Limb (tissue), 2 donors: ENCODE results near the gene VN1R5.
"Not testable (repeated sequence)": the region's sequence is repeated elsewhere in the genome, so short reads cannot be mapped to it uniquely, and the experiment has no call there.

Source experiments
- DNase-seq, 2 donors: peaks; one replicate each; pipeline ENCODE4 v3.0.0-alpha.2; 2016; ENCODE audit errors: extremely low spot score in 2 of 2

Gene VN1R5

DNA sequence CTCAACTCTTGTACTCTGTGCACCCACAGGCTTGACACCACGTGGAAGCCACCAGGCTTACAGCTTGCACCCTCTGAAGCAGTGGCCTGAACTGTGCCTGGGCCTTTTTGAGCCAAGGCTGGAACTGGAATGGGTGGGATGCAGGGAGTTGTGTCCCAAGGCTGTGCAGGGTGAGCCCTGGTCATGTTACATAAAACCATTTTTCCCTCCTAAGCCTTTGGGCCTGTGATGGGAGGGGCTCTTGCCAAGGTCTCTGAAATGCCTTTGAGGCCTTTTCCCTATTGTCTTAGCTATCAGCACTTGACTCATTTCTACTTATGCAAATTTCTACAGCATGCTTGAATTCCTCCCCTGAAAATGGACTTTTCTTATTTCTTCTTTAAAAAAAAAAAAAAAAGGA lies 14.1 kb downstream of the VN1R5 start:
- no peak for DNase-seq

DNA sequence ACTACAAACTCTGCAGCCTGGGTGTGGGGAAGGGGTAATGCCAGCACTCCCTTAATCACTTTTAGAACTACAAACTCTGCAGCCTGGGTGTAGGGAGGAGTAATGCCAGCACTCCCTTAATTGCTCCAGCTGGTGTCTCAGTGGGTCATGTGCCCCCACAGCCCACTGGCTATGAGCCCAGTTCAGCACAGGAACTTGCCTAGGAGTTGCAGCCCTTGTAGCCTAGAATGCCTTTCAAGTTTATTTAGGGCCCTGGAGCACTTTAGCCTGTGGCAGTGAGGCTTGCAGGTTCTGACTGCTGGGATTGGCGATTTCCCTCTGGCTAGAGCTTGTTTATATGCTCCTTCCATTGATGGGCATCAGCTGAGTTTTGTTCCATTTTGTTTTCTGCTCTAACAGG lies 17.1 kb downstream of the VN1R5 start:
- DNase-seq, result peak in 1 of 2 donors; percentile 3

DNA sequence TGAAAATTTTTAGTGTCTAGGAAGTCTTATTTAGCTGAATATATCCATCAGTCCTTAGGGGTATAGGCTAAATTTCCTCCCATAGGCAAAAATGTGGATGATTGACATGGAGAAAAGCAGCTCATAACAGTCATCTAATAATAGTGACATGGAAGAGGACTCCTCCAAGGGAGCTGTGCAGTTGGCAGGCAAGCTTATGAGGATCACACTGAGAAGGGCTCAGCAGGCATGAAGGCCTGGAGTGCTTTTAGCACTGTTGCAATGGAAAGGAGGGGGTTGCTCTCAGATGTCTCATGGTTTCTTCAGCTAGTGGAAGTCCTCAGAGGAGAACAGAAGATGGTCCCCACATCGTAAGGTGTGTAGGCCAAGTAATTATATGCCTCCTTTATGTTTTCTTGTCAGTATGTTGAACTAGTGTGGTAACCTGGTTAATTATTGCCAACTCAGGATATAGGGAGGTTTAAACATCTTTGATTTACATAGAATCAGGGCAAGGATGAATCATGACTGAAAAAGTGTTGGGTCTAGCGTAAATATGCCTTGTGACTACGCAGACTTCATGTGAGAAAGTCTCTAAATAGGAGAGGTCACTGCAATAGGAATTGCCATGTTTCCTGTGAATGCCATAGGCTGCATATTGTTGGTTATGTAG lies 18.9 kb downstream of the VN1R5 start:
- no peak for DNase-seq

GRCh38 chr1:247277191-247277590 lies 21.3 kb downstream of the VN1R5 start:
- no peak for DNase-seq

GRCh38 chr1:247281001-247281574 lies 25.2 kb downstream of the VN1R5 start:
- no peak for DNase-seq

GRCh38 chr1:247286134-247286670 lies 30.3 kb downstream of the VN1R5 start:
- peak in 1 of 2 donors; percentile 18 for DNase-seq

DNA sequence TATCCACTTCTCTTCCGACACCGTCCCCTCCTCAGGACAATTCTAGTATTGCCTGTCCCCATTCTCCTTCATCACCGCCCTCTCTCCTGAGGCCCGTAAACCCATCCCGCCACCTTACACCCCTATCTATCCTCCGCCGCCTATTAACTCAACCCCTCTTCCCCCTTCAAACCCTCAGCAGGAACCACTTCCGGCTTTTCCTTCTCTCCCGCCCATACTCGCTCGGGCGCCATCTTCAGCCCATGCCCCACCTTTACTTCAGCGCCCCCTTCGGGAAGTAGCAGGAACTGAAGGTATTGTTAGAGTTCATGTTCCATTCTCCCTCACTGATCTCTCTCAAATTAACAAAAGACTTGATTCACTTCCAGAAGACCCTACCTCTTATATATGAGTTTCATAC lies 31.6 kb downstream of the VN1R5 start:
- no peak for DNase-seq

- peak in 1 of 2 donors; percentile 12 for DNase-seq
These were observed 32.5 kb downstream of the VN1R5 start for GRCh38 chr1:247288341-247288740.

- not testable (repeated sequence) for DNase-seq
These were observed 33.5 kb downstream of the VN1R5 start for GRCh38 chr1:247289274-247289892.

DNA sequence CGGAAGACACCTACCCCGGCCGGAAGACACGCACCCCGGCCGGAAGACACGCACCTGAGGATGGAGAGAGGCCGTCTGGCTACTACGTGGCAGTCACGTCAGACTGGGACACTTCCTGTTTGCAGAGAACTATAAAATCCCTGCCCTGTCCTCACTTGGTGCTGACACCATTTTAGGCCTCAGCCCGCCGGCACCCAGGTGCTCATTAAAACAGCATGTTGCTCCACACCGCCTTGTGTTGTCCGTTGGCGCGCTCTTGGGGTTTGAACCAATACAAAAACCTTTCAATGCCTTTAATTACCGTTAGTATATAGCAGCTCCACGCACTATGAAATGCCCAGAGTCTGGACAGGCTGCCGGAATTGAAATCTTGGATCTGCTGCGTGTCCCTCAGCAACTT lies 34.7 kb downstream of the VN1R5 start:
- DNase-seq, result no peak

- no peak for DNase-seq
These were observed 35.3 kb downstream of the VN1R5 start for GRCh38 chr1:247291161-247291560.

DNA sequence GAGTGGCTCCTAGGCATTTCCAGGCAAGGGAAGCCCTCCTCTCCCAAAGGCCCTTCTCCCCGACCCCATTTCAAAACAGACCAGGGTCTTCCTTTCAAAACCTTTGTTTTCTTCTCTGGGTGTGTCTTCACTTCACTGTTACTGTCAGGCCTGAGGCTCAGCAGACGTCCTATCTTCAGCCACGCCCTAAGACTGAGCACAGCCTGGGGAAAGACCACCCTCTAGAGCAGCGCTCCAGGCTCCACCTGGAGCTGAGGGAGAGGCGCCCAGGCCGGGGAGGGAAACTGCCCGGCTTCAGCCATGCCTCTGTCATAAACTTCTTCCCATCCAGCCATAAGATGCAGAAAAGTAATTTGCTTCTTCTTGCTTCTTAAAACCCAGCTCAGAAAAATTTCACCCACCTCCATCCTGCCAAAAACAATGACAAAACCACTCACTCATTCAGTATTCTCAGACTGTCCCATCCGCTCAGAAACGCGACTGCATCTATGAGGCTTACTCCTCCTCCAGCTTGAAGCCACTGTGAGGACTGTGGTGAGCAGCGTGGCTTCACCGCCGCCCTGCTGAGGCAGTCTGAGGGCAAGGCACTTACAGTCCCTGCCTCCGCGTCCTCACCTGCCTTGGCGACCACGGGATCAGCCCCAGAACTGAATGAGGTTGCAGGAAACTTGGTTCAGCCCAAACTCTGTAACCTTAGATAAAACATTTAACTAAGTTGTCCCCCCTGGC lies 36.1 kb downstream of the VN1R5 start:
- DNase-seq, result no peak

- DNase-seq, result no peak
These were observed 37.2 kb downstream of the VN1R5 start for GRCh38 chr1:247293047-247293446.

DNA sequence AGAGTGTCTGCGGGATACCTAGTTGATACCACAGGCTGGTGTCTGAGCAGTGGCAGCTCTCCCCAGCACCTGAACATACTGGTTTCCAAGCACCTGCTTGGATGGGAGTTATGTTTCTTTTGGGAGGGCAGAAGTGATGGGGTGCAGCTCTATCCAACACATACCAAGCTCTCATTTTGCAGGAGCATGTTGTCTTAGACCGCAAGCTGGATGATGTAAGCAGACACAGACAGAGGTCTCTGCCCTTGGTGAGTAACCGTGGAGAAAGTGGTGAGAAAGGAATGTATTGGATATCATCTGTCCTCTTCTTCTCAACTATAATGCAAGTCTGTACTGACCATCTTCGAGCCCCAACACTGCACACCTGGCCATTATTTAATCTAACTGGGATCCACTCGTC lies 38.4 kb downstream of the VN1R5 start:
- DNase-seq, result no peak

DNA sequence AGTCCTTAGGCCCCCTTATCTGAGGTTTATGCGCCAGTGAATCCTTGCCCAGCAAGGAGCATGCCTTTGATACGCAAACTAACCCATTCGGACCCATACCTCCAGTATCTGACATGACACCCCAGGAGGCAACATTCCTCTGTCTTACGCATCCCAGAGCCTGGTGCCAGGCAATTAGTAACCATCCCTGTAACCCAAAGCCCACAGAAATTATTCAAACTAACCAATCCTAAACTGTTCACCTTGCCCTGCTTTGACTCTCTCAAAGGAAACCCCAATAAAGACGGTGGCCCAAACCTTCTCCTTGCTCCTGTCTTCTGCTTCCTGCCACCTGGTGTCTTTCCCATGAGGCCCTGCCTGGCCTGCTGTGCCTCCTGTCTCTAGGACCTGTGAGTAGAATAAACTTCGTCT lies 39.4 kb downstream of the VN1R5 start:
- no peak for DNase-seq

- no peak for DNase-seq
These were observed 39.9 kb downstream of the VN1R5 start for GRCh38 chr1:247295746-247296145.

GRCh38 chr1:247296599-247297180 lies 40.8 kb downstream of the VN1R5 start:
- no peak for DNase-seq

GRCh38 chr1:247297263-247298123 lies 41.6 kb downstream of the VN1R5 start:
- DNase-seq, result no peak

DNA sequence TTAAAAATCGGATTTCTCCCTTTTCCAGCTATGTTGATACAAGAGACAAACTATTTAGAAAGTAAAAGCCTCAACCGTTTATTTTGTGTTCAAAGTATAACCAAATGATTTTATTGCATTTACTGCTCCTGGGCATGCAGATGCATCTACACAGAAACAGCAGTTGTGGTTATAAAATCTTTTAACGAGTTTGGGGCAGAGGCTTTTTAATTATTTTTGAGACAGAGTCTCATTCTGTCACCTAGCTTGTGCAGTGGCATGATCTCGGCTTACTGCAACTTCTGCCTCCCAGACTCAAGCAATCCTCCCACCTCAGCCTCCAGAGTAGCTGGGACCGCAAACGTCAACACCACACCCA lies 42.2 kb downstream of the VN1R5 start:
- DNase-seq, result no peak

DNA sequence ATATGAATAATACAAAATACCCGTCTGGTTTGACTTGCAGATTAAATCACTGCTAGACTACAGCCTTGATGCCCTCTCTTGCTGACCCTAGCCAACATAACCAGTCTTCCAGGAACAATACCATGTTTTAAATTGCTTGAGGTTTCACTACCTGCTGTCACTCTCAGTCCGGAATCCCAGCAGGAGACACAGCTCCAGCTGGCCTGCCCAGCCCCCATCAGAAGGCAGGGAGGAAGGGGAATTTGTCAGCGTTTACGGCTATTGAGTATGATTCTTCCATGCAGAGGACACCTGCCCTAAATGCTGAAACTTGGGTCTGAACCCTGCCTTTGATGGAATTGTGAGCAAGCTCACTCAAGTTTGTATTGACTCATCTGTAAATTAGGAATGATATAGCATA lies 42.8 kb downstream of the VN1R5 start:
- no peak for DNase-seq
